Measurements from ENCODE around the gene RHOF.

GRCh38 chr12:121784460-121784859, 9.0 kb downstream of the RHOF start:
- TF ChIP-seq CTCF (IDR thresholded peaks at IDR 0.05) = no peak
- no peak for TF ChIP-seq POLR2A (IDR thresholded peaks at IDR 0.05)
- no peak for TF ChIP-seq POLR2AphosphoS5 (IDR thresholded peaks at IDR 0.05)
- no peak for TF ChIP-seq EP300 (IDR thresholded peaks at IDR 0.05)

Measured in gastroesophageal sphincter (tissue), 3 donors.